Gastrocnemius medialis (tissue), 4 donors: ENCODE results near the gene ZFHX3.

Experiments used
- POLR2A ChIP-seq, 2 donors: fragments of 450-650 bp; IDR thresholded peaks; one replicate each; pipeline ENCODE4 v1.6.1; 2017; ENCODE audit warnings: antibody characterized with exemption in 2 of 2, mild to moderate bottlenecking in 2 of 2, moderate library complexity in 2 of 2
- TF ChIP-seq, protein P1 (sequence below), 5 experiments: fragments of 450-650 bp in 3 of 5; fragments of 200-600 bp in 2 of 5; sonication (generic) in 2 of 5; IDR thresholded peaks in 4 of 5; conservative IDR thresholded peaks in 1 of 5; 1 replicate in 4 of 5; 2 replicates in 1 of 5; pipeline ENCODE4 v1.5.1; 2016 to 2019; ENCODE audit warnings: antibody characterized with exemption in 5 of 5, mild to moderate bottlenecking in 3 of 5, moderate library complexity in 3 of 5

DNA sequence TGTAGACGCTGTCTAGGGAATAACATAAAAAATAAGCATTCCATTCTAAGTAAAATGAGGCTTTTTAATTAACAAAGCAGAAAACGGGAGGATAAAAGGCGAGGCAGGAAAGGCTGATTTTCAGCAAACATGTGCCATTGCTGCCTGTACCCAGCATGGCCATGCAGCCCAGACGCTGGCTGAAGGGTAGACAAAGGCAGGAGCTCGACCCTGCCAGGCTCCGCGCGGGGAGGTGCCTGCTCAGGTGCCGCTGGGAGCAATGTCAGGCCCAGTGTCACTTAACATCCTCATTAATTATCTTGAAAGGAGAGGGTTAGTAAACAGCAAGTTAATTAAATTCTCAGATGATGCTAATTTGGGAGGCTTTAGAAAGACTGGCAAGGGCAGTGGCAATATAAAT is 136.0 kb downstream of the ZFHX3 start:
- TF ChIP-seq, protein P1, sequence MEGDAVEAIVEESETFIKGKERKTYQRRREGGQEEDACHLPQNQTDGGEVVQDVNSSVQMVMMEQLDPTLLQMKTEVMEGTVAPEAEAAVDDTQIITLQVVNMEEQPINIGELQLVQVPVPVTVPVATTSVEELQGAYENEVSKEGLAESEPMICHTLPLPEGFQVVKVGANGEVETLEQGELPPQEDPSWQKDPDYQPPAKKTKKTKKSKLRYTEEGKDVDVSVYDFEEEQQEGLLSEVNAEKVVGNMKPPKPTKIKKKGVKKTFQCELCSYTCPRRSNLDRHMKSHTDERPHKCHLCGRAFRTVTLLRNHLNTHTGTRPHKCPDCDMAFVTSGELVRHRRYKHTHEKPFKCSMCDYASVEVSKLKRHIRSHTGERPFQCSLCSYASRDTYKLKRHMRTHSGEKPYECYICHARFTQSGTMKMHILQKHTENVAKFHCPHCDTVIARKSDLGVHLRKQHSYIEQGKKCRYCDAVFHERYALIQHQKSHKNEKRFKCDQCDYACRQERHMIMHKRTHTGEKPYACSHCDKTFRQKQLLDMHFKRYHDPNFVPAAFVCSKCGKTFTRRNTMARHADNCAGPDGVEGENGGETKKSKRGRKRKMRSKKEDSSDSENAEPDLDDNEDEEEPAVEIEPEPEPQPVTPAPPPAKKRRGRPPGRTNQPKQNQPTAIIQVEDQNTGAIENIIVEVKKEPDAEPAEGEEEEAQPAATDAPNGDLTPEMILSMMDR (IDR thresholded peaks at IDR 0.05 in 4 of 5, conservative IDR thresholded peaks at IDR 0.05 in 1 of 5), result no peak
- no peak for TF ChIP-seq POLR2A (IDR thresholded peaks at IDR 0.05)
